ENCODE measurements around the gene HSD11B1.
"Not testable (repeated sequence)": the region's sequence is repeated elsewhere in the genome, so short reads cannot be mapped to it uniquely, and the experiment has no call there.

The HSD11B1 gene

DNA sequence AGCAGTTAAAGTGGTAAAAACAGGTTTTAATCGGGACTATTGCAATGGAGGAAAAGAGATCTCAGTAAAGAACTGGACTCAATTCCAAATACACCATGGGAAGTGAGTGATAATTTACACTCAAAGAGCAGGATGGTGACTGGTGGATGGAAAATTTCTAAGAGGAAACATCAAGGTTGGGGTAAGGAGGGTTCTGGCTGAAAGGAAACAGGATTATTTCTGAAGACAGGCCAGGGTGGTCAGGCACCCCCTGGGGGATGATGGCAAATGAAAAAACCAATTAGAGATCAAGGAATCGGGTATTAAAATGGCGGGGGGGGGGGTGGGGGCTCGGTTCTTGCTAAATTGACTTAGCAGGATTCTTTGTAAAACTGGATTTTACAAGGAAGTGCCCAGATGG lies 12.3 kb upstream of the HSD11B1 start:
- DNase-seq: no peak

DNA sequence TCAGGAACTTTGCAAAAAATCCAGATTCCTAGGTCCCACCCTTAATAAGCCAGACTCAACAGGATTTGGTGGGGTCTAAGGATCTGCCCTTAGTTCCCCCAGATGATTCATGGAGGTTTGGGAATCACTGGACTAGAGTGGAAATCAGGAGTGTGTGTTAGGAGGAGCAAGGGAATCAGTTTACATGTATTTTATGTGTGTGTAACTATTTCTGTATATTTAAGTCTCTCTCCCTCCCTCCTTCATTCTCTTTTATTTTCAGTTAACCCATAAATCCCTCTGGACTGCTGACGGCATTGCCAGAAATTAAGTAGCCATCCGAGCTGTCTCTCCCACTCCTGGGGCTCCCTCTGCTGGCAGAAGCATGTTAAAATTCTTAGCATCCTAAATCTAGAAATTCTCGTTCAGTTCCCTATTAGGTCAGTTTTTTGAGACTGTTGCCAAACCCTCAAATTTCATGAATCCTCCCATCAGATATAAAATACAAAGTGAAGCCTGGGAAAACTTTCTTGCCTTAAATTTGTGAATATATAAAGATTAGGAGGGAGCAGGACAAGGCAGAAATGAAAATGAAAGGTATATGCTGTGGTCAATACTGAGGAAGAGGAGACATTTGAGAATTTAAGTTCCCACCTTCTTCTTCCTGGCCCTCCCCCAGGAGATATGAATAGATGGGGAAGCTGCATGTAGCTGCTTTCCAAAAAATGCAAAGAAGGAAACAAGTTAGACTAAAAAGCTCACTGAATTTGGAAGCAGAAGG lies 11.7 kb upstream of the HSD11B1 start:
- DNase-seq: peak; percentile 35

- no peak for DNase-seq
Measured at GRCh38 chr1:209696673-209697072, 8.0 kb upstream of the HSD11B1 start.

DNA sequence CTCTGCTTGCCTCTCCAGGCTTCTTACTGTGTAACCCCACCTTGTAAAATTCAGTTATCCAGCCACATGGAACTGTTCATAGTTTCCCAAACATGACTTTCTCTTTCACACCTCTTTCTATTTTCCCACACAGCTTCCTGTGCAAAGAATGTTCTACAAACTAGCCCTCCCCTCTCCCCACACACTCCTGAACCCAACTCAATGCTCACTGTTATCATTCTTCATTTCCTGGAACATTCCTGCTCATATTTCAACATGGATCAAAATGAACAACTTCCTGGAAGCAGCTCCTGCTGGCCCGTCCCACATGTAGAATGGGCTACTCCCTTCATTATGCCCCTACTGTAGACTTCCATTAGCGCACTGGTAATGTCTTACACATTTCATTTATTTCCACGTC lies 7.5 kb upstream of the HSD11B1 start:
- DNase-seq: no peak

DNA sequence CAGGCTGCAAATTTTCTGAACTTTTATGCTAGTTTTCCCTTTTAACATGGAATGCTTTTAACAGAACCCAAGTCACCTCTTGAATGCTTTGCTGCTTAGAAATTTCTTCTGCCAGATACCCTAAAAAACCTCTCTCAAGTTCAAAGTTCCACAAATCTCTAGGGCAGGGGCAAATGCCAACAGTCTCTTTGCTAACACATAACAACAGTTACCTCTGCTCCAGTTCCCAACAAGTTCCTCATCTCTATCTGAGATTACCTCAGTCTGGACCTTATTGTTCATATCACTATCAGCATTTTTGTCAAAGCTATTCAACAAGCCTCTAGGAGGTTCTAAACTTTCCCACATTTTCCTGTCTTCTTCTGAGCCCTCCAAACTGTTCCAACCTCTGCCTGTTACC lies 4.0 kb upstream of the HSD11B1 start:
- DNase-seq: not testable (repeated sequence)

DNA sequence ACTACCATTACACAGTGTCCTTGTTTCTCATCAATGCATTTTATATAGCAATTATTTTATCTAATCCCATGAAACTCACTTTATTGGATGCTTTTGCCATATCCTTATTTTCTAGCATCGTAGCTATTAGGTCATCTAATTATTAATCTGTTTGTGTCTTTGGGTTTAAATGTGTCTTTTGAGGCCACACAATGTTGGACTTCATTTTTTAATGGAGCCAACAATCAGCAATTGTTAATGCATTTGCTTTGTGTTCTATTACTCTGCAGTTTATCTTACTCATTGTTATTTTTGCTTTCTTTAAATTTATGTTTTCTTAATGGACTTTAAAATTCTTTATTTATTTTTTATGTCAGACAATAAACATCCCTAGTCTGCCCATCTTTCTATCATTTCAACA lies 1.8 kb upstream of the HSD11B1 start:
- DNase-seq: no peak

GRCh38 chr1:209703834-209704504 lies 677 bp upstream of the HSD11B1 start:
- DNase-seq: no peak

GRCh38 chr1:209705033-209705598 lies 470 bp downstream of the HSD11B1 start:
- DNase-seq: no peak

DNA sequence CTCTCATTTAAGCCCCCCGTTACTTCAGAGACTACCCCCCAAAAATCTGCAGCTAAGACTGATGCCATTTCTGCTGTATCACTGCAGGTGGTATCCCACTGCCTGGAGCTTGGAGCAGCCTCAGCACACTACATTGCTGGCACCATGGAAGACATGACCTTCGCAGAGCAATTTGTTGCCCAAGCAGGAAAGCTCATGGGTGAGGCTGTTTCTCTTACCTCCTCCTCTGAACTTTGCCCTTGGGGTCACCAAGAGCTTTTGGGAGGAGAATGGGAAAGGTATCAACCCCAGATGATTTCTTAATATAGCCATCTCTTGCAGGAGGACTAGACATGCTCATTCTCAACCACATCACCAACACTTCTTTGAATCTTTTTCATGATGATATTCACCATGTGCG lies 2.0 kb downstream of the HSD11B1 start:
- no peak for DNase-seq

GRCh38 chr1:209707308-209707707 lies 2.7 kb downstream of the HSD11B1 start:
- DNase-seq: no peak

- DNase-seq: no peak
Measured at GRCh38 chr1:209708297-209708696, 3.7 kb downstream of the HSD11B1 start.

DNA sequence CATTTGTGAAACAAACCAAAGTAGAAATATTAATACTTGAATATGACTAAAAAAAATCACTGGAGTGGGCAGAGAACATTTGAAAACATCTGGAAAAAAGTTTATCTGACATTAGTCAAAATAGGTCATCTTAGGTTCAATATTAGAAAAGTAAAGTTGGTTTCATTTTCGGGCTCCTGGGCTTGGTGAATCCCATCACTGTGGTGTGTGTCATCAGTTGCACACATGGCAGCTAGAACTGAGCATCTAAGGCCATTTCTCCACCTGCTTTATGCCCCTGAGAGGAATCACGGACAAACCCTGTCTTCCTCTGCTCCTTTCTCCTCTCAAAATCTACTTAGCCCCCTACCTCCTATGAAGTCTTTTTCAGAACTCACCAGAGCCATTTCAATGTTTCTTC lies 5.4 kb downstream of the HSD11B1 start:
- DNase-seq: no peak

DNA sequence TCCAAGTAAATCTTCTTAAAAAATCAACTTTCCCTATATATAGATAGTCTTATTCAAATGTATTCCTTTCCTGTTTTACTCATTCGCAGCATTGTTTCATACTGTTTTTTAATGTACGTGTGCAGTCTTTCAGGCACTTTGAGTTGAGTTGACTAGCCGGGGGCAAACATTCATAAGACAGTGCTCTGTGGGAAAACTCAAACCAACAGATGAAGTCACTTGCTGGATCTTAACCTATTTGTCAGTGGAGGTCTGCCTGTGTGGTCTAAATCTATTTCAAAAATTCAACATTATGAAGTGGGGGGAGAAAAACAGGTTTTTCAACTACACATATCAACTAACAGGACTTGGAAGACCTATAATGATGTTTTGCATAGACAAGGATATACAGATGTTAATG lies 6.2 kb downstream of the HSD11B1 start:
- DNase-seq: no peak

GRCh38 chr1:209714338-209714737 lies 9.7 kb downstream of the HSD11B1 start:
- no peak for DNase-seq

- no peak for DNase-seq
Measured at GRCh38 chr1:209715314-209715713, 10.7 kb downstream of the HSD11B1 start.

GRCh38 chr1:209717818-209718217 lies 13.2 kb downstream of the HSD11B1 start:
- no peak for DNase-seq

- DNase-seq: no peak
Measured at GRCh38 chr1:209720326-209720725, 15.7 kb downstream of the HSD11B1 start.

- no peak for DNase-seq
Measured at GRCh38 chr1:209720826-209721225, 16.2 kb downstream of the HSD11B1 start.

GRCh38 chr1:209721323-209721722 lies 16.7 kb downstream of the HSD11B1 start:
- DNase-seq: no peak

GRCh38 chr1:209723265-209723664 lies 18.6 kb downstream of the HSD11B1 start:
- no peak for DNase-seq

- DNase-seq: no peak
Measured at GRCh38 chr1:209723756-209724693, 19.4 kb downstream of the HSD11B1 start.

GRCh38 chr1:209727286-209727685 lies 22.6 kb downstream of the HSD11B1 start:
- DNase-seq: no peak

DNA sequence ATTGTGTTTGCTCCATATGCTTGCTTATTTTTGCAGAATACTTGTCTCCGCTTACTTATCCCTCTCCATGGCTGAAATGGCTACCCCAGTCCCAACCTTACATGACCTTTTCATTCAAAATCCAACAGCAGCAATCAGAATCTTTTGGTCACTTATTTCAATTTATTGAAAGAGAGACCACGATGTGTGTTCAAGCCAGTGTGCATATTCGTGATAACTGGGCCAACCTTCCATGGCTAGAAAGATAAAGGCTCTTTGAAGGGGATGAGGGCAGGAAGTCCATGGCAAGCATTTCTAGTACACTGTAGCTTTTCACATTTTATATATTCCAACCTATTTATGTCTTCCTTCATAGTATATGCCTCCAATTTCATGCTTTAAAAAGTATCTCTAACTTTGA lies 23.1 kb downstream of the HSD11B1 start:
- no peak for DNase-seq
